Suprapubic skin (tissue), 4 donors: Measurements from ENCODE around the gene LRRC4.

Source experiments
- POLR2A ChIP-seq, 2 donors: fragments of 450-650 bp; IDR thresholded peaks; one replicate each; pipeline ENCODE4 v1.6.1; 2017; ENCODE audit warnings: antibody characterized with exemption in 2 of 2, mild to moderate bottlenecking in 2 of 2, moderate library complexity in 2 of 2
- POLR2AphosphoS5 ChIP-seq, 3 donors: sonication (generic); formaldehyde crosslinking; IDR thresholded peaks; one replicate each; pipeline ENCODE4 v1.6.1; 2017; ENCODE audit warnings: antibody characterized with exemption in 3 of 3
- TF ChIP-seq, protein P1 (sequence below), 2 donors: fragments of 200-600 bp in 1 of 2; fragments of 450-650 bp in 1 of 2; sonication (generic) in 1 of 2; IDR thresholded peaks; one replicate each; pipeline ENCODE4 v1.5.1; 2016 to 2019; ENCODE audit warnings: antibody characterized with exemption in 2 of 2, mild to moderate bottlenecking in 1 of 2, moderate library complexity in 1 of 2

DNA sequence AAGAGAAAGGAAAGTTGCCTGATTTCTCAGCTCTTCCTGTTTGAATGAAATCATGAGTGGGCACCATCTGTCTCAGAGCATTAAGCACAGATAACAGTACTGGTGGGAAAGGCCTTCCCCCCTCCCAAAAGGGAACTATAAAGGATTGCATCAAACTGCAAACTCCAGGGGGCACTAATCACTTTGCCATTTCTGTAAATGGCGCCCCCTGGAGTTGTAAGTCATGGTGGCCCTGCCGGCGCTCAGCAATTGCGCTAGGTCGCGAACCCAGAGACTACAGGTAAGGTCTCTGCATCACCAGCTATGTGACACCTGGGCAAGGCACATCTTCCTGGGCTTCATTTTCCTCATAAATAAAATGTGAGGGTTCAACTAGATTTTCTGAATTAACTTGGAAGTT, 11.1 kb downstream of the LRRC4 start:
- no peak for TF ChIP-seq POLR2A (IDR thresholded peaks at IDR 0.05)
- TF ChIP-seq, protein P1, sequence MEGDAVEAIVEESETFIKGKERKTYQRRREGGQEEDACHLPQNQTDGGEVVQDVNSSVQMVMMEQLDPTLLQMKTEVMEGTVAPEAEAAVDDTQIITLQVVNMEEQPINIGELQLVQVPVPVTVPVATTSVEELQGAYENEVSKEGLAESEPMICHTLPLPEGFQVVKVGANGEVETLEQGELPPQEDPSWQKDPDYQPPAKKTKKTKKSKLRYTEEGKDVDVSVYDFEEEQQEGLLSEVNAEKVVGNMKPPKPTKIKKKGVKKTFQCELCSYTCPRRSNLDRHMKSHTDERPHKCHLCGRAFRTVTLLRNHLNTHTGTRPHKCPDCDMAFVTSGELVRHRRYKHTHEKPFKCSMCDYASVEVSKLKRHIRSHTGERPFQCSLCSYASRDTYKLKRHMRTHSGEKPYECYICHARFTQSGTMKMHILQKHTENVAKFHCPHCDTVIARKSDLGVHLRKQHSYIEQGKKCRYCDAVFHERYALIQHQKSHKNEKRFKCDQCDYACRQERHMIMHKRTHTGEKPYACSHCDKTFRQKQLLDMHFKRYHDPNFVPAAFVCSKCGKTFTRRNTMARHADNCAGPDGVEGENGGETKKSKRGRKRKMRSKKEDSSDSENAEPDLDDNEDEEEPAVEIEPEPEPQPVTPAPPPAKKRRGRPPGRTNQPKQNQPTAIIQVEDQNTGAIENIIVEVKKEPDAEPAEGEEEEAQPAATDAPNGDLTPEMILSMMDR (IDR thresholded peaks at IDR 0.05): no peak
- TF ChIP-seq POLR2AphosphoS5 (IDR thresholded peaks at IDR 0.05): no peak
